Measurements from ENCODE around the gene TMEM63C.
"Not testable (repeated sequence)": the region's sequence is repeated elsewhere in the genome, so short reads cannot be mapped to it uniquely, and the experiment has no call there.

Gene TMEM63C

GRCh38 chr14:77161011-77161410 is 20.6 kb upstream of the TMEM63C start:
- H3K4me1 ChIP-seq (ENCODE audit: control insufficient read depth, insufficient read depth, low read length), result peaks cover 11% of the 10 kb centered on the region
- H3K27me3 ChIP-seq (ENCODE audit: control insufficient read depth, insufficient read depth, low read length), result no peaks in the 10 kb centered on the region
- H3K36me3 ChIP-seq (ENCODE audit: control insufficient read depth, insufficient read depth, low read length), result no peaks in the 10 kb centered on the region
- no peak overlapping the region for H3K9ac ChIP-seq (ENCODE audit: low read depth, low read length)
- no peaks in the 10 kb centered on the region for H3K9me3 ChIP-seq (ENCODE audit: control insufficient read depth, insufficient read depth, low read length)
- H3K4me3 ChIP-seq (ENCODE audit: low read depth, low read length), result no peak overlapping the region

GRCh38 chr14:77170045-77170444 is 11.6 kb upstream of the TMEM63C start:
- Histone ChIP-seq H3K9me3 (ENCODE audit: control insufficient read depth, insufficient read depth, low read length) (no peaks in the 10 kb centered on the region), H3K4me3 (ENCODE audit: low read depth, low read length) (no peak overlapping the region), H3K27me3 (ENCODE audit: control insufficient read depth, insufficient read depth, low read length) (no peaks in the 10 kb centered on the region), H3K9ac (ENCODE audit: low read depth, low read length) (no peak overlapping the region), H3K4me1 (ENCODE audit: control insufficient read depth, insufficient read depth, low read length) (no peaks in the 10 kb centered on the region), H3K36me3 (ENCODE audit: control insufficient read depth, insufficient read depth, low read length) (no peaks in the 10 kb centered on the region)

DNA sequence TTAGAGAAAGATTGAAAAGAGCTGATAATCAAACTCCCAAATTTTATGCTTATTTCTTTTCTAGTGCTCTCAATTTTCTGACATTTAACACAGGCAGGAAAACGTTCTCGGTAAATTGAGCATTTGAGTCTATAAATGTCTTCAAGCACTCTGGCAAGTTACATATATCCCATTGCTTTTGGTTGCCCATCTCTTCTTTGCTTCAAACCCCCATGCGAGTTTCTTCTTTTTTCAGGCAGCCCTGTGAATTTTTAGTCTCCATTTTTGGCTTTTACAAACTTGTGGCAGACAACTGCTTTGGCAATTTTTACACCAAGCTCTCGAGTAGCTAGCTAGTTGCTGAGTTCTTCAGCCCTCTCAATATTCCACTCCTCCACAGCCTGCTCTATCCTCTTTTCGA is 8.7 kb upstream of the TMEM63C start:
- Histone ChIP-seq H3K36me3 (ENCODE audit: control insufficient read depth, insufficient read depth, low read length) (no peaks in the 10 kb centered on the region), H3K4me3 (ENCODE audit: low read depth, low read length) (no peak overlapping the region), H3K9ac (ENCODE audit: low read depth, low read length) (no peak overlapping the region), H3K4me1 (ENCODE audit: control insufficient read depth, insufficient read depth, low read length) (no peaks in the 10 kb centered on the region), H3K9me3 (ENCODE audit: control insufficient read depth, insufficient read depth, low read length) (no peaks in the 10 kb centered on the region), H3K27me3 (ENCODE audit: control insufficient read depth, insufficient read depth, low read length) (no peaks in the 10 kb centered on the region)

- not testable (repeated sequence) for H3K4me1 ChIP-seq (ENCODE audit: control insufficient read depth, insufficient read depth, low read length); H3K27me3 ChIP-seq (ENCODE audit: control insufficient read depth, insufficient read depth, low read length); H3K9me3 ChIP-seq (ENCODE audit: control insufficient read depth, insufficient read depth, low read length); H3K36me3 ChIP-seq (ENCODE audit: control insufficient read depth, insufficient read depth, low read length); H3K4me3 ChIP-seq (ENCODE audit: low read depth, low read length); H3K9ac ChIP-seq (ENCODE audit: low read depth, low read length)
These were observed 7.5 kb upstream of the TMEM63C start for GRCh38 chr14:77173911-77174617.

- H3K4me1 ChIP-seq (ENCODE audit: control insufficient read depth, insufficient read depth, low read length), result peaks cover 2% of the 10 kb centered on the region
- no peaks in the 10 kb centered on the region for H3K9me3 ChIP-seq (ENCODE audit: control insufficient read depth, insufficient read depth, low read length)
- H3K36me3 ChIP-seq (ENCODE audit: control insufficient read depth, insufficient read depth, low read length), result no peaks in the 10 kb centered on the region
- H3K9ac ChIP-seq (ENCODE audit: low read depth, low read length), result no peak overlapping the region
- H3K27me3 ChIP-seq (ENCODE audit: control insufficient read depth, insufficient read depth, low read length), result no peaks in the 10 kb centered on the region
- H3K4me3 ChIP-seq (ENCODE audit: low read depth, low read length), result no peak overlapping the region
These were observed 5.8 kb upstream of the TMEM63C start for GRCh38 chr14:77175843-77176242.

DNA sequence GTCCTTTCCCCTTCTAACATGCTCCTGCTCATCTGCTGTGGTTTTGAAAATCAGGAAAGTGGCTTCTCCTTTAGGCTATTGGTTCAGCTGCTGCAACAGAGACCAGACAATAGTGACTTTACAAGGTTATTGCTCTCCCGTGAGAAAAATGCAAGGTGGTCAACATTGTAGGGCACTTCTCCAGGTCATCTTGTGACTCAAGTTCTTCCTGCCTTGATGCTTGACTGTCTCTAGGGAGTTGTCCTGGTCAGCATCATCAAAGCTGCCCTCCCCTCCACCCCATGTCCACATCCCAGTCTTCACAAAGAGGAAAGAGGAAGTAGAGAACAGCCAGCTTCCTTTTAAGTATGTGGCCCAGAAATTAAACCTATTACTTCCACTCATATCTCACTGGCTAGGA is 3.9 kb upstream of the TMEM63C start:
- Histone ChIP-seq H3K9me3 (ENCODE audit: control insufficient read depth, insufficient read depth, low read length) (no peaks in the 10 kb centered on the region), H3K27me3 (ENCODE audit: control insufficient read depth, insufficient read depth, low read length) (peaks cover 2% of the 10 kb centered on the region), H3K36me3 (ENCODE audit: control insufficient read depth, insufficient read depth, low read length) (no peaks in the 10 kb centered on the region), H3K4me1 (ENCODE audit: control insufficient read depth, insufficient read depth, low read length) (peaks cover 6% of the 10 kb centered on the region), H3K4me3 (ENCODE audit: low read depth, low read length) (no peak overlapping the region), H3K9ac (ENCODE audit: low read depth, low read length) (no peak overlapping the region)

GRCh38 chr14:77178656-77179055 is 2.9 kb upstream of the TMEM63C start:
- Histone ChIP-seq H3K36me3 (ENCODE audit: control insufficient read depth, insufficient read depth, low read length) (no peaks in the 10 kb centered on the region), H3K27me3 (ENCODE audit: control insufficient read depth, insufficient read depth, low read length) (peaks cover 5% of the 10 kb centered on the region), H3K9me3 (ENCODE audit: control insufficient read depth, insufficient read depth, low read length) (no peaks in the 10 kb centered on the region), H3K4me3 (ENCODE audit: low read depth, low read length) (no peak overlapping the region), H3K9ac (ENCODE audit: low read depth, low read length) (no peak overlapping the region), H3K4me1 (ENCODE audit: control insufficient read depth, insufficient read depth, low read length) (peaks cover 6% of the 10 kb centered on the region)

DNA sequence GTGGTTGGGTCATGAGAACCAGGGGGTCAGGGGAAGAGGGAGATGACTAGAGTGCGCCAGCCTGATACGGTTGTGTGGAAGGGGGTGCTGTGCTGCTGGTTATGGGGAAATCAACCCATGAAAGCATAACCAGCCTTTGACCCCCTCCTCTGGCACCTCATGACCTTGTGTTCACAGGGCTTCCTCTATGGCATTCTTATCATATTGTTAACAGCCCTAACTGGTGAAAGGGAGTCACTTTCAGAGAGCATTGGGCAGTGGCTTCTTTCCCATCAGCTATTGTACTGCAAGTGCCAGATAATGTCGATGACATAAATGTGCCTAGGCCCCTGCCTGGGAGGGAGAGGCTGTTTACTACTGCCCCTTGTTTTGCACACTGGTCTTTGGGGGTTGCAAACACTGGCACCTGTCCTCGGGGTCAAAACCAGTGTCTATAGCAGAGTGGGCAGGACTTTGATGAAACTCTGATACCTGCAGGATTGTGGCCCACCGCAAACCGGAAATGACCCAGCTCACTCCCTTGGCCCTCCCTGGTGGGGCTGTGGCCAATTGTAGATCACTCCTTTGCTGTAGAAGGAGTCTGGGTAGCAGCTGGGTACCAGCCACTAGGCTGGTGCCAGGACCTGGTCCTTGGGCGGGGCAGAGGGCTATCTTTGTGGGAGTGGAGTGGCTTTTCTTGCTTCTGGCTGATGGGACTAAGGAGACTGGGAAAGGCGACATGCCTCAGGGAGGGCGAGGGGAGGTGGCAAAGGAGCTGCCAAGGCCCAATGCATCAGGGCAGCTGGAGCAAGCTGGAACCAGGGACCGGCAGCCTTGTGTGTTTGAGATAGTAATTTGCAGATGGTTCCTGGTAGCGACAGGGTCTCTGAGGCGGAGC is 634 bp upstream of the TMEM63C start:
- Histone ChIP-seq H3K4me1 (ENCODE audit: control insufficient read depth, insufficient read depth, low read length) (peaks cover 6% of the 10 kb centered on the region), H3K9me3 (ENCODE audit: control insufficient read depth, insufficient read depth, low read length) (no peaks in the 10 kb centered on the region), H3K9ac (ENCODE audit: low read depth, low read length) (no peak overlapping the region), H3K4me3 (ENCODE audit: low read depth, low read length) (peak overlapping the region; percentile 79), H3K36me3 (ENCODE audit: control insufficient read depth, insufficient read depth, low read length) (no peaks in the 10 kb centered on the region), H3K27me3 (ENCODE audit: control insufficient read depth, insufficient read depth, low read length) (peaks cover 5% of the 10 kb centered on the region)

GRCh38 chr14:77183896-77184295 is 2.3 kb downstream of the TMEM63C start:
- Histone ChIP-seq H3K9ac (ENCODE audit: low read depth, low read length) (no peak overlapping the region), H3K36me3 (ENCODE audit: control insufficient read depth, insufficient read depth, low read length) (no peaks in the 10 kb centered on the region), H3K27me3 (ENCODE audit: control insufficient read depth, insufficient read depth, low read length) (peaks cover 5% of the 10 kb centered on the region), H3K4me1 (ENCODE audit: control insufficient read depth, insufficient read depth, low read length) (peaks cover 11% of the 10 kb centered on the region), H3K4me3 (ENCODE audit: low read depth, low read length) (no peak overlapping the region), H3K9me3 (ENCODE audit: control insufficient read depth, insufficient read depth, low read length) (no peaks in the 10 kb centered on the region)

DNA sequence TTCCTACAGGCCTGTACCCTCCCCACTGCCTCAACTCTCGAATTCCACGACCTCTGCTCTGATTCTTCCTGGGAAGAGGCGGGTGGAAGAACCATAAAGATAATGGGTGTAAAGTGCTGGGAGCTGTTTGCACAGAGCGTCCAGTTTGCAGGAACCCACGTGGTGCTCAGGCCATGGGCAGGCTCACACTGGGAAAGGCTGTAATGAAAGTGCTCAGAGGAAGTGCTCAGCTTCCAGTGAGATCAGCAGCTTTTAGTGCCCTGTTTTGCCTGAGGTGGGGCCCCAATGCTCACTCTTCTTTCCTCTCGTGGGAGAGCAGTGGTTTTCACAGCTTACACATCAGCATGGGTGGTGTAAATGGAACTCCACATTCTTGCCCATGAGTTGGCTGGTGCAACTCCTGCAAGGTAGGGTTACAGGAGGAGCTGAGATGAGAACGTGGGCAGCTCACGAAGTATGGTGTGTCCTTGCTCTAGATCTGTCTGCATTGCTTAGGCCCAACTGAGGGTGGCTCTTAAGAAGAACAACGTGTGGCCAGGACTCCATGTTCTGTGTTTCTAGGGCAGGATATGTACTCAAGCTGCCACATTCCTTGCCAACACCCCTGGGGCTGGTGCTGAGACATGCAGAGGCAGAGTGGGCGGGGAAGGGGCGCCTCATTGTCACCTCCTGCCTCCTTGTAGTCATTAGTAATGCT is 2.9 kb downstream of the TMEM63C start:
- peaks cover 11% of the 10 kb centered on the region for H3K4me1 ChIP-seq (ENCODE audit: control insufficient read depth, insufficient read depth, low read length)
- no peak overlapping the region for H3K9ac ChIP-seq (ENCODE audit: low read depth, low read length)
- H3K4me3 ChIP-seq (ENCODE audit: low read depth, low read length), result no peak overlapping the region

GRCh38 chr14:77185093-77185465 is 3.5 kb downstream of the TMEM63C start:
- H3K36me3 ChIP-seq (ENCODE audit: control insufficient read depth, insufficient read depth, low read length), result no peaks in the 10 kb centered on the region
- no peaks in the 10 kb centered on the region for H3K9me3 ChIP-seq (ENCODE audit: control insufficient read depth, insufficient read depth, low read length)
- H3K4me1 ChIP-seq (ENCODE audit: control insufficient read depth, insufficient read depth, low read length), result peaks cover 11% of the 10 kb centered on the region
- H3K4me3 ChIP-seq (ENCODE audit: low read depth, low read length), result no peak overlapping the region
- peaks cover 5% of the 10 kb centered on the region for H3K27me3 ChIP-seq (ENCODE audit: control insufficient read depth, insufficient read depth, low read length)
- H3K9ac ChIP-seq (ENCODE audit: low read depth, low read length), result no peak overlapping the region

More for the DNA sequence above, 2.9 kb downstream of the TMEM63C start:
- Histone ChIP-seq H3K36me3 (ENCODE audit: control insufficient read depth, insufficient read depth, low read length) (no peaks in the 10 kb centered on the region), H3K27me3 (ENCODE audit: control insufficient read depth, insufficient read depth, low read length) (peaks cover 5% of the 10 kb centered on the region), H3K9me3 (ENCODE audit: control insufficient read depth, insufficient read depth, low read length) (no peaks in the 10 kb centered on the region)

Measured in iPS-15b (cell line).